GM21619 (cell line): ENCODE results near the gene ZXDC.

ENCODE experiments used
- ATAC-seq: cut with Tn5 transposase; IDR thresholded peaks from one replicate; pipeline ENCODE4 v1.9.1; 2021; ENCODE audit not compliant: unreplicated experiment

The ZXDC gene

DNA sequence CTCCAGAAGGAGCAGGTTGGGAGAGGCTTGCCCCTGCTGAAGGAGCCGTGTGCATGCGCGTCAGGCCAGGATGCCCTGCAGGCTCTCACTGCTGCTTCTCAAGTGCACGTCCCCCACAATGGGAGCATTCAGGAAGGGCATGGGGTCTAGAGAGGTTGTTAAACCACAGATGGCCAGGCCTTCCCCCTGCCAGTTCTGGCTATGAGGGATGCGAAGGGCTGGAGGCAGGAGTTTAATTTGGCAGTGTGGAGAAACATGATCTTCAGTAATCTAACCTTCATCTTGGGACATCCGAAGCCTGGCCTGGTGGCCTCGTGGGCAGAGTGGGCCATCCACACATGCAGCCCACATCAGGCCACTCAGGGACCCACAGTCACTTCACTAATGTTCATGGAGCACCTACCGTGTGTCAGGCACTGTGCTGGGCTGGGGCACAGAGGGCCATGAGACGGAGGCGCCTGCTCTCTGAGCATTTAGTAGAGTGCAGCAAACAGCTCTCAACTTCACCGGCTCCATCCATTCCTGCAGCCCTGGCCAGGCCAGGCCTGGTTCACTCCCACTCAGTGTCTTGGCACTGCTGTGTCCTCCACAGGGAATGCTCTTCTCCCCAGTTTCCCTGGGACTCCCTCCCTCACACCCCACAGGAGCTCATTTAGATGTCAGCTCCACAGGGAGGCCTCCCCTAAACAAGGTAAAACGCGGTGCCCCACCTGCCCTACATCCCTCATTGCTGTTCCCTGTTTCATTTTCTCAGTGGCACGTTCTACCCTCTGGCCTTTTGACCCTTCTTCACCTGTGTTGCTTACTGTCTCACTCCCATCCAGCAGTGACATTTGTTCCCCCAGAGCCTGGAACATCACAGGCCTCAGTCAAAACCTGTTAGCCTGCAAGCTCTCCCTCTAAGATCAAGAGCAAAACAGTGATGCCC, 77.0 kb downstream of the ZXDC start:
- ATAC-seq = no peak

- ATAC-seq = no peak
These were observed 77.9 kb downstream of the ZXDC start for GRCh38 chr3:126397610-126398422.

GRCh38 chr3:126396536-126396935, 79.2 kb downstream of the ZXDC start:
- ATAC-seq = no peak

DNA sequence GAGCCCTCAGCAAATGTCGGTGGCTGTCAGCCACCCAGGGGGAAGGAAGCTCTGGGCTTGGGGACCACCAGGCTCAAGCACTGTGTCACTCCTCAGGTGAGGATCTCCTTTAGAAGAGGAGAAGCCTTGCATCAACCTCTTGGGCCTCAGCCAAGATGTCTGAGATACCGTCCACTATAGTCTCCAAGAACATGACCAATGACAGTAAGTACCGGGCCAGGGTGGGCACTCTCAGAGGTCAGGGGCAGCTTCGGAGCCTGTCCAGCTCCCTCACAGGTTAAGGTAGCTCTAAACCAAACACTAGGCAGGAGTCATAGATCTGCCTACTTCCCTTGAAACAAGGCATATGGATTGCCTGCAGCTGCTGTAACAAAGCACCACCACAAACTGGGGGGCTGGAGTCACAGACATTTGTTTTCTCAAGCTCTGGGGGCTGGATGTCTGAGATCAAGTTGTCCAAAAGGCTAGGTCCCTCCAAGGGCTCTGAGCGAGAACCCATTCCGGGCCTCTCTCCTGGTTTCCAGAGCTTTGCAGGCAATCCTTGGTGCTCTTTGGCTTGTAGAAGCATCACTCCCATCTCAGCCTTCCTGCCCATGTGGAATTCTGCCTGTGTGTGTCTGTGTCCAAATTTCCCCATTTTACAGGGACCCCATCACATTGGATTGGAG, 79.7 kb downstream of the ZXDC start:
- ATAC-seq = no peak

- no peak for ATAC-seq
These were observed 80.7 kb downstream of the ZXDC start for GRCh38 chr3:126394977-126395321.

DNA sequence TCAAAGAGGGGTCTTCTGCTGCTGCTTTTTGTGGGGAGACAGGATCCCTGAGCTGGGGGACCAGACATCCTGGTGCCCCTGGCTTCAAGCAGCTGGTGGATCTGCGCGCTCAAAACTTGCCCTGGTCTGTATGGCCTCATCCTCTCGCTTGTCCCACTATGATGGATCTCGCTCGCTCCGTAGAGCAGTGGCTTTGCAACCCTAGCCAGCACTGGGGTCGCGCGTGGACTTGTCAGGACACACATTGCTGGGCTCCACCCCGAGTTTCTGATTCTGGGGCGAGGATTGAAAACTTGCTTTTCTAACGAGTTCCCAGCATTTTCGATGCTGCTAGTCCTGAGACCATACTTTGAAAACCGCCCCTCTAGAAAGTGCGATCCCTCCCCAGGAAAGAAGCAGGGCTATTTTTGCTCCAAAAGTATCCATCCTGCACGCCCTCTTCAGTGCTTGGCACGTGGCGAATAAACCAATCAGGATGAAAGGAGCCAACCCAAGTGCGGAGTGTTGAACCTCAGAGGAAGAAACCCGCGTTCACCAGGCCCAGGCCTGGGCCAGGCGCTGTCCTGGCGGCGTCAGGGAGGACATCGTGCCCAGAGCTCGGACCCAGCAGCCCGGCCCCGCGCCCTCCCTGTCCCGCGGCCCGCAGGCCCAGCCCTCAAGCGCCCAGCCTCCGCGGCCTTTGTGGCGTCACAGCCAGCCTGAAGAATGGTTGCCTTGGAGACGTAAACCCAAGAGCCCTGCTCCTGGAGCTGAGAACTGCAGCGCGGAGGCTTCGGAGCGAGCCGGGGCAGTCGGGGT, 81.3 kb downstream of the ZXDC start, which contains the start of gene CFAP100:
CFAP100 (plus strand) TSS at position 731 of the 798 bp plus-strand sequence. CDS start 1,092 bp downstream, outside the sequence.
- no peak for ATAC-seq

GRCh38 chr3:126393563-126393962, 82.1 kb downstream of the ZXDC start:
- no peak for ATAC-seq

- no peak for ATAC-seq
These were observed 83.4 kb downstream of the ZXDC start for GRCh38 chr3:126392246-126392645.

GRCh38 chr3:126391631-126392030, 84.1 kb downstream of the ZXDC start:
- no peak for ATAC-seq

DNA sequence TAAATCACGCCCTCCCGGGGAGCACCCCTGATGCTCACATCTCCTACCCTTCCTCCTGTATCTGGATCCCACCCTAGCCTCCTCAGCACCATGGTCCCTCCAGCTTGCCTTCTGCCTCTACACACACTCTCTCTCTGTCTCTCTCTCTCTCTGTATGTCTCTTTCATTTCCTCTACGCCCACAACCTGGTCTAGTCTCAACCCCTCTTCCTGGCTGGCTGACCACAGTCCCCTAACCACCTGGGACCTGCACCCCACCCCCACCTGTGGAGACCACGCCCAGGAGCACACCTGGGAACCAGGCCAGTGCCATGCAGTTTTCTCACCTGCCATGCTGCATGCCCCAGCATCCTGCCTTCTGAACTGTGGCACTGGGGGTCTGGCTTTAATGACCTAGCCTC, 84.9 kb downstream of the ZXDC start:
- no peak for ATAC-seq

DNA sequence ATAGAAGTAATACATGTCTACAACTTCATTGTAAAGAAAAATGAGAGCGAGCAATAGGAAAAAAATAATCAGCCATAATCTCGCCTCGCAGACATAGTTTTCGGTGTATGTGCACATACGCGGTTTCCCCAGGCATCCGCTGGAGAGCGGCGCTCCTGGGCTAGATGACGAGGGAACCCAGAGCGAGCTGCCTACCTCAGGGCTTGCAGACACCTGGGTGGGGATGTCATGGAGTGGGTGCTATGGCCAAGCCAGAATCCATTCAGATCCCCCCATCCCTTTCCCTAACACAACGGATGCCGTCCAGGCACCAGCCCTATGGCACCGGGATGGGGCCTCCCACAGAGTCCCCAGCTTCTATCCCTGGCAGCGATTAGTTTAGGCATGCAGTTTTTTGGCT, 85.5 kb downstream of the ZXDC start:
- no peak for ATAC-seq

- ATAC-seq = no peak
These were observed 85.9 kb downstream of the ZXDC start for GRCh38 chr3:126389794-126390146.

- ATAC-seq = peak; percentile 87
These were observed 86.4 kb downstream of the ZXDC start for GRCh38 chr3:126389112-126389793.
